Ovary (tissue), 9 donors: ENCODE data around the gene RTN4IP1. TPM values are rescaled to one million over a fixed set of nuclear protein-coding genes. Genes with fewer than 3 reads are reported as not detected.

Experiments used
- DNase-seq, 5 donors: peaks; one replicate each; pipeline ENCODE4 v3.0.0-alpha.2; 2019 to 2020
- H3K27ac ChIP-seq, 2 donors: fragments of 200-600 bp; one replicate each; pipeline versions ENCODE4 v1.5.1 to v1.8.0; 2019 to 2022
- H3K27me3 ChIP-seq: fragments of 200-600 bp; one replicate; pipeline ENCODE4 v1.8.0; 2022
- H3K36me3 ChIP-seq: fragments of 200-600 bp; sonication (generic); one replicate; pipeline ENCODE4 v1.5.1; 2019
- H3K4me1 ChIP-seq: one replicate; pipeline ENCODE4 v1.8.1; 2013; ENCODE audit warnings: mild to moderate bottlenecking, moderate library complexity; ENCODE audit not compliant: insufficient read depth
- H3K4me3 ChIP-seq: fragments of 200-600 bp; sonication (generic); one replicate; pipeline ENCODE4 v1.5.1; 2017
- H3K9me3 ChIP-seq, 2 donors: fragments of 200-600 bp in 1 of 2; sonication (generic) in 1 of 2; one replicate each; pipeline versions ENCODE4 v1.5.1 to v1.8.1; 2013 to 2019; ENCODE audit warnings: mild to moderate bottlenecking in 1 of 2, moderate library complexity in 1 of 2
- CTCF ChIP-seq, 3 donors: fragments of 450-650 bp in 2 of 3; fragments of 200-600 bp in 1 of 3; IDR thresholded peaks; one replicate each; pipeline versions ENCODE4 v1.5.1 to v1.8.0; 2016 to 2022; ENCODE audit warnings: antibody characterized with exemption in 3 of 3, mild to moderate bottlenecking in 1 of 3
- EP300 ChIP-seq: sonication (generic); formaldehyde crosslinking; IDR thresholded peaks from one replicate; pipeline ENCODE4 v1.6.1; 2017; ENCODE audit warnings: antibody characterized with exemption
- POLR2A ChIP-seq: fragments of 450-650 bp; IDR thresholded peaks from one replicate; pipeline ENCODE4 v1.6.1; 2017; ENCODE audit warnings: antibody characterized with exemption, mild to moderate bottlenecking, moderate library complexity
- WGBS, 3 donors: extraction: QIAGEN DNeasy Blood & Tissue Kit in 1 of 3; methylation state at CpG; one replicate each; pipeline versions ENCODE4 v1.1.5 to v1.1.7; 2013 to 2017; 5-methylcytosine and 5-hydroxymethylcytosine counted together
- intact Hi-C, 4 donors: fragments of 100-400 bp; cut with DNase I; formaldehyde crosslinking; loops; one replicate each; pipeline versions ENCODE4 v1.11.0 to v1.15.1; 2022 to 2023
- polyA plus RNA-seq, 2 donors: library from polyadenylated mRNA; stranded (reverse); fragments of 200-250 nt in 1 of 2; fragments of 350-450 nt in 1 of 2; fragmentation: Illumina TruSeq in 1 of 2; extraction: RNeasy Lipid Tissue Mini Kit (QIAGEN cat#74804) in 1 of 2; gene quantifications; one replicate each; pipeline ENCODE4 v1.2.3, GENCODE V29; 2013 to 2014
- total RNA-seq, 7 donors: library from RNA; depleted of rRNA in 2 of 7; stranded (reverse); fragments of >200 nt in 2 of 7; fragmentation: NEBNext Ultra II Directional in 3 of 7; extraction: Animal tissue kit (Norgen Biotek cat#: 25700) in 3 of 7; gene quantifications; one replicate each; pipeline versions ENCODE4 v1.1.0 to v1.2.4, GENCODE V29; 2016 to 2023
- donor health status: DM: no; HTN: no; CAD: no; lungs with moderate emphysema.
- donor health status: DM: no; HTN: no; CAD: no.
- donor health status: Bipolar disorder and iron deficiency.
- donor health status: DM: yes; HTN: yes; CAD: no.
- donor health status: DM: no; HTN: no; CAD: no.
- donor health status: DM: yes; HTN: yes; CAD: no.

The RTN4IP1 gene
- total and polyA plus RNA-seq, 9 donors, result 2.0 to 5.2 (median 3.0) TPM

- TF ChIP-seq CTCF (IDR thresholded peaks at IDR 0.05) (no peak), POLR2A (no peak), EP300 (no peak)
- no peak for DNase-seq
- no peaks in the 10 kb centered on the region for H3K36me3 ChIP-seq
- WGBS, 3 donors, result 85 to 96% (median 88%) methylated on average over 1 of the region's 1 CpG
- H3K4me3 ChIP-seq, result no peak overlapping the region
- intact Hi-C loops, result no loop called here
- no peak overlapping the region for H3K27ac ChIP-seq
- H3K9me3 ChIP-seq, result no peaks in the 10 kb centered on the region
- H3K4me1 ChIP-seq, result no peaks in the 10 kb centered on the region
- no peaks in the 10 kb centered on the region for H3K27me3 ChIP-seq
Measured at GRCh38 chr6:106530026-106530425, 99.3 kb downstream of the RTN4IP1 start.

- no peak overlapping the region for H3K4me3 ChIP-seq
- no peaks in the 10 kb centered on the region for H3K36me3 ChIP-seq
- no peaks in the 10 kb centered on the region for H3K9me3 ChIP-seq
- no peaks in the 10 kb centered on the region for H3K4me1 ChIP-seq
- no peaks in the 10 kb centered on the region for H3K27me3 ChIP-seq
- TF ChIP-seq EP300, result no peak
- no peak for TF ChIP-seq POLR2A
- TF ChIP-seq CTCF (IDR thresholded peaks at IDR 0.05), result no peak
- intact Hi-C loops, result no loop called here
- DNase-seq, result no peak
- no peak overlapping the region for H3K27ac ChIP-seq
- WGBS, 3 donors, result 84 to 91% (median 89%) methylated on average over 3 of the region's 3 CpGs
Measured at GRCh38 chr6:106529438-106529837, 99.9 kb downstream of the RTN4IP1 start.

GRCh38 chr6:106528521-106528920, 100.8 kb downstream of the RTN4IP1 start:
- Histone ChIP-seq H3K27ac (no peak overlapping the region), H3K36me3 (no peaks in the 10 kb centered on the region), H3K4me3 (no peak overlapping the region), H3K27me3 (no peaks in the 10 kb centered on the region), H3K4me1 (no peaks in the 10 kb centered on the region), H3K9me3 (no peaks in the 10 kb centered on the region)
- WGBS, 3 donors, result 79 to 87% (median 81%) methylated on average over 2 of the region's 2 CpGs
- no peak for DNase-seq
- intact Hi-C loops, result no loop called here
- no peak for TF ChIP-seq EP300
- TF ChIP-seq CTCF (IDR thresholded peaks at IDR 0.05), result no peak
- no peak for TF ChIP-seq POLR2A

- Histone ChIP-seq H3K4me3 (no peak overlapping the region), H3K9me3 (no peaks in the 10 kb centered on the region), H3K27ac (no peak overlapping the region), H3K36me3 (no peaks in the 10 kb centered on the region), H3K27me3 (no peaks in the 10 kb centered on the region), H3K4me1 (no peaks in the 10 kb centered on the region)
- intact Hi-C loops, result no loop called here
- 37 to 49% (median 49%) methylated on average over 3 of the region's 3 CpGs for WGBS, 3 donors
- DNase-seq, result no peak
- TF ChIP-seq CTCF (IDR thresholded peaks at IDR 0.05), result no peak
- no peak for TF ChIP-seq POLR2A
- TF ChIP-seq EP300, result no peak
Measured at GRCh38 chr6:106527979-106528378, 101.3 kb downstream of the RTN4IP1 start.

GRCh38 chr6:106527117-106527516, 102.2 kb downstream of the RTN4IP1 start:
- Histone ChIP-seq H3K27me3 (no peaks in the 10 kb centered on the region), H3K36me3 (no peaks in the 10 kb centered on the region), H3K27ac (no peak overlapping the region), H3K9me3 (no peaks in the 10 kb centered on the region), H3K4me3 (no peak overlapping the region), H3K4me1 (no peaks in the 10 kb centered on the region)
- DNase-seq, result no peak
- WGBS, 3 donors, result 75 to 84% (median 78%) methylated on average over 2 of the region's 2 CpGs
- TF ChIP-seq POLR2A (no peak), EP300 (no peak), CTCF (IDR thresholded peaks at IDR 0.05) (no peak)
- intact Hi-C loops, result no loop called here
